ENCODE measurements around the gene SEC11A.

Gene SEC11A

GRCh38 chr15:84634228-84634837 is 81.6 kb downstream of the SEC11A start:
- H3K14ac ChIP-seq (ENCODE audit: low read length) = no peak overlapping the region
- no peak overlapping the region for H3K23ac ChIP-seq (ENCODE audit: low read length)
- H3K4me1 ChIP-seq (ENCODE audit: control insufficient read depth in 1 of 2, insufficient read depth in 2 of 2, low read length in 2 of 2) = peaks cover 9 to 16% of the 10 kb centered on the region in 2 experiments
- no peak overlapping the region for H3K18ac ChIP-seq (ENCODE audit: low read length)
- peaks cover 2% of the 10 kb centered on the region for H3K9me3 ChIP-seq (ENCODE audit: insufficient read depth, low read depth, low read length)
- DNase-seq = peak; percentile 55 to 87
- H3K4me2 ChIP-seq (ENCODE audit: low read length) = peak overlapping the region; percentile 98
- H4K12ac ChIP-seq (ENCODE audit: low read depth, low read length) = no peak overlapping the region
- H3K27me3 ChIP-seq (ENCODE audit: insufficient read depth, low read length) = no peaks in the 10 kb centered on the region
- H2AK5ac ChIP-seq (ENCODE audit: low read length) = no peak overlapping the region
- no peak overlapping the region for H2BK120ac ChIP-seq (ENCODE audit: insufficient read depth, low read length, poor library complexity)
- H4K8ac ChIP-seq (ENCODE audit: low read depth, low read length) = no peak overlapping the region
- H2BK5ac ChIP-seq (ENCODE audit: low read depth, low read length, poor library complexity) = no peak overlapping the region
- H2AFZ ChIP-seq (ENCODE audit: insufficient read depth, low read length, poor library complexity) = no peak overlapping the region
- peaks cover 3% of the 10 kb centered on the region for H3K79me1 ChIP-seq (ENCODE audit: low read length)
- H3K36me3 ChIP-seq (ENCODE audit: control insufficient read depth in 1 of 2, insufficient read depth in 2 of 2, low read length in 2 of 2) = peaks cover 0 to 3% of the 10 kb centered on the region in 2 experiments
- H3K79me2 ChIP-seq (ENCODE audit: control insufficient read depth, insufficient read depth, low read length, poor library complexity) = peaks cover 3% of the 10 kb centered on the region
- no peak overlapping the region for H3K4ac ChIP-seq (ENCODE audit: low read depth, low read length)
- no peak overlapping the region for H4K91ac ChIP-seq (ENCODE audit: low read depth, low read length)
- H3K4me3 ChIP-seq (ENCODE audit: low read depth, low read length) = peak overlapping the region; percentile 67
- no peak overlapping the region for H3K27ac ChIP-seq (ENCODE audit: low read depth, low read length)
- WGBS (ENCODE audit: extremely low coverage, insufficient coverage, insufficient read length) = no CpG with 5 or more reads among the region's 23 CpGs
- H2BK12ac ChIP-seq (ENCODE audit: low read length) = no peak overlapping the region
- H3K9ac ChIP-seq (ENCODE audit: low read length) = no peak overlapping the region

- peak overlapping the region; percentile 67 for H3K4me3 ChIP-seq (ENCODE audit: low read depth, low read length)
- H4K12ac ChIP-seq (ENCODE audit: low read depth, low read length) = no peak overlapping the region
- H2BK5ac ChIP-seq (ENCODE audit: low read depth, low read length, poor library complexity) = no peak overlapping the region
- H4K91ac ChIP-seq (ENCODE audit: low read depth, low read length) = no peak overlapping the region
- peak overlapping the region; percentile 39 for H3K14ac ChIP-seq (ENCODE audit: low read length)
- no CpG with 5 or more reads among the region's 105 CpGs for WGBS (ENCODE audit: extremely low coverage, insufficient coverage, insufficient read length)
- no peak overlapping the region for H2AK5ac ChIP-seq (ENCODE audit: low read length)
- H3K27me3 ChIP-seq (ENCODE audit: insufficient read depth, low read length) = no peaks in the 10 kb centered on the region
- peaks cover 9 to 16% of the 10 kb centered on the region in 2 experiments for H3K4me1 ChIP-seq (ENCODE audit: control insufficient read depth in 1 of 2, insufficient read depth in 2 of 2, low read length in 2 of 2)
- peak overlapping the region; percentile 37 for H3K18ac ChIP-seq (ENCODE audit: low read length)
- no peak overlapping the region for H3K4ac ChIP-seq (ENCODE audit: low read depth, low read length)
- peak overlapping the region; percentile 76 for H3K9ac ChIP-seq (ENCODE audit: low read length)
- peaks cover 3% of the 10 kb centered on the region for H3K79me1 ChIP-seq (ENCODE audit: low read length)
- no peak overlapping the region for H2BK120ac ChIP-seq (ENCODE audit: insufficient read depth, low read length, poor library complexity)
- no peak overlapping the region for H3K23ac ChIP-seq (ENCODE audit: low read length)
- DNase-seq = peak; percentile 87 to 89
- no peak overlapping the region for H3K27ac ChIP-seq (ENCODE audit: low read depth, low read length)
- peaks cover 2% of the 10 kb centered on the region for H3K9me3 ChIP-seq (ENCODE audit: insufficient read depth, low read depth, low read length)
- peak overlapping the region; percentile 43 for H2AFZ ChIP-seq (ENCODE audit: insufficient read depth, low read length, poor library complexity)
- H3K79me2 ChIP-seq (ENCODE audit: control insufficient read depth, insufficient read depth, low read length, poor library complexity) = peaks cover 3% of the 10 kb centered on the region
- H2BK12ac ChIP-seq (ENCODE audit: low read length) = no peak overlapping the region
- H3K36me3 ChIP-seq (ENCODE audit: control insufficient read depth in 1 of 2, insufficient read depth in 2 of 2, low read length in 2 of 2) = peaks cover 0 to 2% of the 10 kb centered on the region in 2 experiments
- peak overlapping the region; percentile 50 for H4K8ac ChIP-seq (ENCODE audit: low read depth, low read length)
- H3K4me2 ChIP-seq (ENCODE audit: low read length) = peak overlapping the region; percentile 98
Observed at GRCh38 chr15:84633311-84634227, 82.4 kb downstream of the SEC11A start.

GRCh38 chr15:84631706-84632272 is 84.2 kb downstream of the SEC11A start:
- no CpG with 5 or more reads among the region's 7 CpGs for WGBS (ENCODE audit: extremely low coverage, insufficient coverage, insufficient read length)
- no peak overlapping the region for H3K18ac ChIP-seq (ENCODE audit: low read length)
- no peak for DNase-seq
- no peak overlapping the region for H3K4ac ChIP-seq (ENCODE audit: low read depth, low read length)
- peaks cover 2% of the 10 kb centered on the region for H3K9me3 ChIP-seq (ENCODE audit: insufficient read depth, low read depth, low read length)
- H3K4me2 ChIP-seq (ENCODE audit: low read length) = peak overlapping the region; percentile 68
- H3K4me1 ChIP-seq (ENCODE audit: control insufficient read depth in 1 of 2, insufficient read depth in 2 of 2, low read length in 2 of 2) = peaks cover 9 to 16% of the 10 kb centered on the region in 2 experiments
- H2BK120ac ChIP-seq (ENCODE audit: insufficient read depth, low read length, poor library complexity) = no peak overlapping the region
- no peaks in the 10 kb centered on the region for H3K36me3 ChIP-seq (ENCODE audit: control insufficient read depth in 1 of 2, insufficient read depth in 2 of 2, low read length in 2 of 2)
- H3K23ac ChIP-seq (ENCODE audit: low read length) = no peak overlapping the region
- peak overlapping the region; percentile 42 for H4K91ac ChIP-seq (ENCODE audit: low read depth, low read length)
- H3K9ac ChIP-seq (ENCODE audit: low read length) = peak overlapping the region; percentile 25
- no peak overlapping the region for H2BK5ac ChIP-seq (ENCODE audit: low read depth, low read length, poor library complexity)
- H3K4me3 ChIP-seq (ENCODE audit: low read depth, low read length) = peak overlapping the region; percentile 69
- H3K79me1 ChIP-seq (ENCODE audit: low read length) = peaks cover 3% of the 10 kb centered on the region
- H2AFZ ChIP-seq (ENCODE audit: insufficient read depth, low read length, poor library complexity) = peak overlapping the region; percentile 92
- peaks cover 3% of the 10 kb centered on the region for H3K79me2 ChIP-seq (ENCODE audit: control insufficient read depth, insufficient read depth, low read length, poor library complexity)
- H3K14ac ChIP-seq (ENCODE audit: low read length) = peak overlapping the region; percentile 75
- no peak overlapping the region for H2BK12ac ChIP-seq (ENCODE audit: low read length)
- peak overlapping the region; percentile 97 for H4K8ac ChIP-seq (ENCODE audit: low read depth, low read length)
- no peak overlapping the region for H2AK5ac ChIP-seq (ENCODE audit: low read length)
- H4K12ac ChIP-seq (ENCODE audit: low read depth, low read length) = peak overlapping the region; percentile 89
- H3K27ac ChIP-seq (ENCODE audit: low read depth, low read length) = no peak overlapping the region
- no peaks in the 10 kb centered on the region for H3K27me3 ChIP-seq (ENCODE audit: insufficient read depth, low read length)

GRCh38 chr15:84629033-84629432 is 86.9 kb downstream of the SEC11A start:
- WGBS (ENCODE audit: extremely low coverage, insufficient coverage, insufficient read length) = no CpG with 5 or more reads among the region's 9 CpGs
- peaks cover 3% of the 10 kb centered on the region for H3K79me2 ChIP-seq (ENCODE audit: control insufficient read depth, insufficient read depth, low read length, poor library complexity)
- no peak overlapping the region for H4K12ac ChIP-seq (ENCODE audit: low read depth, low read length)
- no peak overlapping the region for H3K9ac ChIP-seq (ENCODE audit: low read length)
- peaks cover 2% of the 10 kb centered on the region for H3K9me3 ChIP-seq (ENCODE audit: insufficient read depth, low read depth, low read length)
- no peaks in the 10 kb centered on the region for H3K27me3 ChIP-seq (ENCODE audit: insufficient read depth, low read length)
- H4K91ac ChIP-seq (ENCODE audit: low read depth, low read length) = no peak overlapping the region
- H4K8ac ChIP-seq (ENCODE audit: low read depth, low read length) = no peak overlapping the region
- H3K14ac ChIP-seq (ENCODE audit: low read length) = no peak overlapping the region
- no peak overlapping the region for H2AK5ac ChIP-seq (ENCODE audit: low read length)
- H2BK120ac ChIP-seq (ENCODE audit: insufficient read depth, low read length, poor library complexity) = no peak overlapping the region
- H3K4ac ChIP-seq (ENCODE audit: low read depth, low read length) = no peak overlapping the region
- H3K4me3 ChIP-seq (ENCODE audit: low read depth, low read length) = no peak overlapping the region
- no peak overlapping the region for H2BK5ac ChIP-seq (ENCODE audit: low read depth, low read length, poor library complexity)
- H3K4me1 ChIP-seq (ENCODE audit: control insufficient read depth in 1 of 2, insufficient read depth in 2 of 2, low read length in 2 of 2) = peaks cover 9 to 15% of the 10 kb centered on the region in 2 experiments
- no peak overlapping the region for H3K27ac ChIP-seq (ENCODE audit: low read depth, low read length)
- no peak overlapping the region for H3K4me2 ChIP-seq (ENCODE audit: low read length)
- no peak overlapping the region for H2BK12ac ChIP-seq (ENCODE audit: low read length)
- H3K18ac ChIP-seq (ENCODE audit: low read length) = no peak overlapping the region
- H3K79me1 ChIP-seq (ENCODE audit: low read length) = peaks cover 3% of the 10 kb centered on the region
- peaks cover 0 to 3% of the 10 kb centered on the region in 2 experiments for H3K36me3 ChIP-seq (ENCODE audit: control insufficient read depth in 1 of 2, insufficient read depth in 2 of 2, low read length in 2 of 2)
- no peak for DNase-seq
- no peak overlapping the region for H3K23ac ChIP-seq (ENCODE audit: low read length)
- H2AFZ ChIP-seq (ENCODE audit: insufficient read depth, low read length, poor library complexity) = no peak overlapping the region
